Measurements from ENCODE around the gene FHL2. TPM values are rescaled to one million over a fixed set of nuclear protein-coding genes. Genes with fewer than 3 reads are reported as not detected.

The FHL2 gene
- total RNA-seq, 1 experiment from 2014 or later: 109 TPM

GRCh38 chr2:105391763-105392662 is 6.8 kb downstream of the FHL2 start:
- Histone ChIP-seq H3K27ac (peak overlapping the region; percentile 66), H3K9me2 (ENCODE audit: insufficient read depth) (no peaks in the 10 kb centered on the region), H3F3A (ENCODE audit: insufficient read depth, low read depth) (peaks cover 75% of the 10 kb centered on the region), H2AFZ (no peak overlapping the region), H4K20me1 (ENCODE audit: insufficient read depth) (peaks cover 25% of the 10 kb centered on the region), H3K4me1 (replicated peaks; ENCODE audit: insufficient read depth) (peaks cover 95% of the 10 kb centered on the region), H3K9me3 (ENCODE audit: insufficient read depth, low read depth) (no peaks in the 10 kb centered on the region), H3K4me2 (peak overlapping the region; percentile 50), H3K27me3 (ENCODE audit: insufficient read depth, low read depth) (no peaks in the 10 kb centered on the region), H3K4me3 (peak overlapping the region; percentile 16; the same call in 1 of the 2 replicates), H3K79me2 (ENCODE audit: low read depth) (peaks cover 95% of the 10 kb centered on the region), H3K36me3 (ENCODE audit: low read depth) (peaks cover 54% of the 10 kb centered on the region)
- DNase-seq: peak; percentile 44 to 56
- CTCF ChIA-PET: interaction anchor here (0.5 to 0.8 kb wide), 2 partner anchors 12 to 63 kb away, joined by 3 to 5 read pairs; no protein-coding TSS in a partner anchor
- TF ChIP-seq EZH2 (IDR thresholded peaks at IDR 0.05; ENCODE audit: low read depth) (no peak), CTCF (conservative IDR thresholded peaks at IDR 0.05) (no peak)
- intact Hi-C loops (cut with micrococcal nuclease; ENCODE audit: unreplicated experiment): loop anchor here (1.0 kb wide), 2 partner anchors 7 to 12 kb away; partner anchors contain the start of gene FHL2
- POLR2A ChIA-PET (ENCODE audit: unreplicated experiment): interaction anchor here (0.6 to 1.5 kb wide), 2 partner anchors 12 to 126 kb away, joined by 8 to 9 read pairs; no protein-coding TSS in a partner anchor
- BruUV-seq (replicated peaks): no TSS peak

- H3K4me1 ChIP-seq (replicated peaks; ENCODE audit: insufficient read depth): peaks cover 100% of the 10 kb centered on the region
- CTCF ChIA-PET: interaction anchor here (0.8 kb wide), 1 partner anchor 13 kb away, joined by 3 read pairs; no protein-coding TSS in a partner anchor
Measured at GRCh38 chr2:105391058-105391627, 7.7 kb downstream of the FHL2 start.

More at GRCh38 chr2:105391058-105391627, 7.7 kb downstream of the FHL2 start:
- no peak overlapping the region for H3K4me3 ChIP-seq
- no peaks in the 10 kb centered on the region for H3K27me3 ChIP-seq (ENCODE audit: insufficient read depth, low read depth)
- peaks cover 98% of the 10 kb centered on the region for H3K79me2 ChIP-seq (ENCODE audit: low read depth)
- POLR2A ChIA-PET (ENCODE audit: unreplicated experiment): interaction anchor here (0.6 to 1.5 kb wide), 4 partner anchors 9 to 120 kb away, joined by 8 to 19 read pairs (median 14); no protein-coding TSS in a partner anchor
- H3K9me3 ChIP-seq (ENCODE audit: insufficient read depth, low read depth): no peaks in the 10 kb centered on the region
- intact Hi-C loops (cut with micrococcal nuclease; ENCODE audit: unreplicated experiment): loop anchor here (1.0 kb wide), 2 partner anchors 8 to 13 kb away; partner anchors contain the start of gene FHL2
- H4K20me1 ChIP-seq (ENCODE audit: insufficient read depth): peaks cover 25% of the 10 kb centered on the region
- peaks cover 80% of the 10 kb centered on the region for H3F3A ChIP-seq (ENCODE audit: insufficient read depth, low read depth)
- H3K36me3 ChIP-seq (ENCODE audit: low read depth): peaks cover 56% of the 10 kb centered on the region
- TF ChIP-seq EZH2 (IDR thresholded peaks at IDR 0.05; ENCODE audit: low read depth): no peak
- TF ChIP-seq CTCF (conservative IDR thresholded peaks at IDR 0.05): no peak
- peak overlapping the region; percentile 66 for H3K27ac ChIP-seq
- H3K9me2 ChIP-seq (ENCODE audit: insufficient read depth): no peaks in the 10 kb centered on the region
- no peak overlapping the region for H2AFZ ChIP-seq
- peak; percentile 73 to 95 for DNase-seq
- TSS peak; percentile 73 for BruUV-seq (replicated peaks)
- peak overlapping the region; percentile 50 for H3K4me2 ChIP-seq
